HG02571 (cell line): ENCODE data around the gene GPX1.

Source experiments
- ATAC-seq: cut with Tn5 transposase; IDR thresholded peaks from one replicate; pipeline ENCODE4 v1.9.1; 2021; ENCODE audit warnings: mild to moderate bottlenecking, moderate library complexity; ENCODE audit not compliant: unreplicated experiment

The GPX1 gene

GRCh38 chr3:49313896-49314688 is 44.1 kb downstream of the GPX1 start:
- ATAC-seq: no peak

DNA sequence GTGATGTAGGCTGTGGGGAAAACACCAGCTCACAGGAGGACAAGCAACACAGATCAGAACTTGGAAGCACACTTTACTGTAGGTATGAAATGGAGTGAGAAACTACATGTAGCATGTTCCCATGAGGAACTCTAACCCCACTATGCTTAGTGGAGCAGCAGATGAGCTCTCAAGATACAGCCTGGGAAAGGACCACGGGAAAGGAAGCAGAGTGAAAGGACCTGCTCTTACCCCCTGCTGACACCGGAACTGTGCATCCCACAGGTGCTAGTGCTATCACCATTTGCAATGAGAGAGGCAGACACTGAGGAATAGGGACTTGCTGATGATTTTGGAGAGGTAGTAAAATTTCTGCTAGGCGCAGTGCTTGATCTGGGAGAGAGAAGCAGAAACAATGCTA is 46.9 kb downstream of the GPX1 start:
- ATAC-seq: no peak

- no peak for ATAC-seq
Measured at GRCh38 chr3:49310677-49311076, 47.5 kb downstream of the GPX1 start.
